ENCODE results near the gene PARD3B. TPM values are rescaled to one million over a fixed set of nuclear protein-coding genes. Genes with fewer than 3 reads are reported as not detected.

The PARD3B gene
- total and polyA plus RNA-seq, 2 experiments from 2014 or later: 4.3 to 8.5 TPM

GRCh38 chr2:205471776-205472175 lies 926.5 kb downstream of the PARD3B start:
- no peak for TF ChIP-seq CTCF (IDR thresholded peaks at IDR 0.05; ENCODE audit: low read depth, low read length)
- H3K4me3 ChIP-seq: no peak overlapping the region
- H3K27me3 ChIP-seq: no peaks in the 10 kb centered on the region
- no peaks in the 10 kb centered on the region for H3K36me3 ChIP-seq
- H3K4me1 ChIP-seq (ENCODE audit: low read depth): no peaks in the 10 kb centered on the region
- DNase-seq (ENCODE audit: low read depth in 1 of 2, low spot score in 1 of 2): no peak
- H3K27ac ChIP-seq: no peak overlapping the region
- H3K9me3 ChIP-seq (ENCODE audit: low read depth): no peaks in the 10 kb centered on the region

GRCh38 chr2:205473791-205474190 lies 928.5 kb downstream of the PARD3B start:
- no peaks in the 10 kb centered on the region for H3K27me3 ChIP-seq
- H3K9me3 ChIP-seq (ENCODE audit: low read depth): no peaks in the 10 kb centered on the region
- no peaks in the 10 kb centered on the region for H3K4me1 ChIP-seq (ENCODE audit: low read depth)
- no peaks in the 10 kb centered on the region for H3K36me3 ChIP-seq
- TF ChIP-seq CTCF (IDR thresholded peaks at IDR 0.05; ENCODE audit: low read depth, low read length): no peak
- no peak for DNase-seq (ENCODE audit: low read depth in 1 of 2, low spot score in 1 of 2)
- no peak overlapping the region for H3K27ac ChIP-seq
- H3K4me3 ChIP-seq: no peak overlapping the region

GRCh38 chr2:205474741-205475415 lies 929.6 kb downstream of the PARD3B start:
- H3K4me3 ChIP-seq: no peak overlapping the region

GRCh38 chr2:205475416-205475768 lies 930.1 kb downstream of the PARD3B start:
- H3K4me3 ChIP-seq: no peak overlapping the region
- no peak for DNase-seq (ENCODE audit: low read depth in 1 of 2, low spot score in 1 of 2)
- H3K4me1 ChIP-seq (ENCODE audit: low read depth): no peaks in the 10 kb centered on the region
- H3K9me3 ChIP-seq (ENCODE audit: low read depth): no peaks in the 10 kb centered on the region
- no peaks in the 10 kb centered on the region for H3K36me3 ChIP-seq
- no peaks in the 10 kb centered on the region for H3K27me3 ChIP-seq
- no peak overlapping the region for H3K27ac ChIP-seq
- TF ChIP-seq CTCF (IDR thresholded peaks at IDR 0.05; ENCODE audit: low read depth, low read length): no peak

More at GRCh38 chr2:205474741-205475415, 929.6 kb downstream of the PARD3B start:
- H3K27ac ChIP-seq: no peak overlapping the region
- H3K27me3 ChIP-seq: no peaks in the 10 kb centered on the region
- no peaks in the 10 kb centered on the region for H3K36me3 ChIP-seq
- H3K4me1 ChIP-seq (ENCODE audit: low read depth): no peaks in the 10 kb centered on the region
- no peak for TF ChIP-seq CTCF (IDR thresholded peaks at IDR 0.05; ENCODE audit: low read depth, low read length)
- no peaks in the 10 kb centered on the region for H3K9me3 ChIP-seq (ENCODE audit: low read depth)
- peak in 1 of 2 donors; percentile 14 for DNase-seq (ENCODE audit: low read depth in 1 of 2, low spot score in 1 of 2)

GRCh38 chr2:205477016-205477705 lies 931.9 kb downstream of the PARD3B start:
- no peaks in the 10 kb centered on the region for H3K36me3 ChIP-seq
- H3K9me3 ChIP-seq (ENCODE audit: low read depth): no peaks in the 10 kb centered on the region
- DNase-seq (ENCODE audit: low read depth in 1 of 2, low spot score in 1 of 2): peak in 1 of 2 donors; percentile 2
- TF ChIP-seq CTCF (IDR thresholded peaks at IDR 0.05; ENCODE audit: low read depth, low read length): no peak
- H3K27ac ChIP-seq: no peak overlapping the region
- H3K27me3 ChIP-seq: no peaks in the 10 kb centered on the region
- no peaks in the 10 kb centered on the region for H3K4me1 ChIP-seq (ENCODE audit: low read depth)
- no peak overlapping the region for H3K4me3 ChIP-seq
